H1 (cell line): ENCODE measurements around the gene MDH1. TPM values are rescaled to one million over a fixed set of nuclear protein-coding genes. Genes with fewer than 3 reads are reported as not detected.
A peak's percentile ranks its signal among the peaks of the same experiment; 100 is the strongest.

Source experiments
- HDAC2 ChIP-seq, 2 experiments: fragments of 300-600 bp in 1 of 2; sonication (generic) in 1 of 2; IDR thresholded peaks; 2 replicates each; pipeline ENCODE4 v1.6.1; 2011 to 2012; ENCODE audit warnings: low read depth in 2 of 2, low read length in 2 of 2, mild to moderate bottlenecking in 2 of 2, moderate library complexity in 2 of 2, borderline replicate concordance in 1 of 2, inconsistent platforms in 1 of 2
- polyA plus RNA-seq, 7 experiments: library from polyadenylated mRNA; depleted of rRNA in 3 of 7; stranded (reverse) in 5 of 7; unstranded in 2 of 7; fragments of >200 nt in 5 of 7; fragments of 200-250 nt in 2 of 7; gene quantifications; 1 replicate in 5 of 7; 2 replicates in 1 of 7; 4 replicates in 1 of 7; pipeline versions ENCODE4 v1.2.1 to v1.2.3, GENCODE V29; 2011 to 2013; ENCODE audit warnings: missing spikeins in 2 of 7, mixed read lengths in 2 of 7
- total RNA-seq: library from RNA; stranded (reverse); fragmentation: NEBNext Ultra II Directional; extraction: Animal tissue kit (Norgen Biotek cat#: 25700); gene quantifications from 2 replicates; pipeline ENCODE4 v1.2.1, GENCODE V29; 2021

MDH1 gene
- total and polyA plus RNA-seq, 2 of the 8 experiments (the other 6 are each of a cell fraction or from before 2014, with no cell fraction given), result 353 to 376 TPM

- TF ChIP-seq HDAC2 (IDR thresholded peaks at IDR 0.05; ENCODE audit: borderline replicate concordance in 1 of 2, low read depth in 2 of 2, low read length in 2 of 2), result peak in 1 of 2 experiments; percentile 51; a peak in 1 of 4 replicates
- TF ChIP-seq, all 59 proteins: peak for 5
Measured at GRCh38 chr2:63587814-63588384, 864 bp upstream of the MDH1 start (continued).
